ENCODE measurements around the gene CAMK1D.

The CAMK1D gene

DNA sequence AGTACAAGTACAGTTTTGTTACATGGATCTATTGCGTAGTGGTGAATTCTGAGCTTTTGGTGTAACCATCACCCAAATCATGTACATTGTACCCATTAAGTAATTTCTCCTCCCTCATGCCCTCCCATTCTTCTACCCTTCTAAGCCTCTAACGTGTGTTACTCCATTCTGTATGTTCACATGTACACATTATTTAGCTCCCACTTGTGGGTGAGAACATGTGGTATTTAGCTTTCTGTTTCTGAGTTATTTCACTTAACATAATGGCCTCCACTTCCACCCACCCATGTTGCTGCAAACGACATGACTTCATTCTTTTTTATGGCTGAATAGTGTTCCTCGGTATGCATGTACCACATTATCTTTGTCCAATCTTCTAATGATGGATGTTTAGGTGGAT lies 251.3 kb downstream of the CAMK1D start:
- DNase-seq: no peak

DNA sequence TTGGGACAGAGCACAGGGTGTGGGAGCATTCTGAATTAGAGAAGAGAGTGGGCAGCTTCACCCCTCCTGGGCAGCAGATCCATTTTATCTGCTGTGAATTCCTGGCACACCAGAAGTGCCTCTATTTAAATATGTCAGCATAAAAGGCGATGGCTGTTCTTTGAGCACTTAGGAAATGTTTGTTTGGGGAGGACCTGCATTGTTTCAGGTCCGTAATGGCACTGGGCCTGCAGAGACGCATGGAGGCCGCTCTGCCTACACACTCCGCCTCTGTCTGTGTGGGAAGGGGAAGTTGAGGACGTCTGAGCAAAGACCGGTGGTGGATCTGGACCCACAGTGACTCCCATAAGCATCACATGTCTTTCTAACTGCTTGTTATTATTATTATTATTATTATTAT lies 253.2 kb downstream of the CAMK1D start:
- no peak for DNase-seq

GRCh38 chr10:12603766-12604470 lies 254.6 kb downstream of the CAMK1D start:
- no peak for DNase-seq

GRCh38 chr10:12605580-12606405 lies 256.4 kb downstream of the CAMK1D start:
- peak in 3 of 5 experiments; percentile 8 to 82 (median 61) for DNase-seq

DNA sequence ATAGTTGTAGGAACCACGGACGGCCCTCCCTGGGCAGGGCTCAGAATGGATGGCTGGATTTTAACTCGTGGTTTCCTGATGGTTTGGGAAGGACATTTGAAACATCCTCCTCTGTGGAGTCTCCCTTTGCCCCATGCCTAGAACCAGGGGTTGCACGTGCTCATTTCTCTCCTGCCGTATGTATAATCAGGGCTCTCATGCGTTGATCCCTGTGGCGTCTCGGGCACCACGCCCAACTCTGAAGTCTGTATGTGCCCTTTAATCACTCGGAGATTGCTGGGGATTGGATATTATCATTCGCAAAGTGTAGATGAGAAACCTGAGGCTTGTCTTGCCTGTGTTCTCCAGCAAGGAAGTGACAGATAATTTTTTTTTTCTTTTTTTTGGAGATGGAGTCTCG lies 257.1 kb downstream of the CAMK1D start:
- DNase-seq: no peak

DNA sequence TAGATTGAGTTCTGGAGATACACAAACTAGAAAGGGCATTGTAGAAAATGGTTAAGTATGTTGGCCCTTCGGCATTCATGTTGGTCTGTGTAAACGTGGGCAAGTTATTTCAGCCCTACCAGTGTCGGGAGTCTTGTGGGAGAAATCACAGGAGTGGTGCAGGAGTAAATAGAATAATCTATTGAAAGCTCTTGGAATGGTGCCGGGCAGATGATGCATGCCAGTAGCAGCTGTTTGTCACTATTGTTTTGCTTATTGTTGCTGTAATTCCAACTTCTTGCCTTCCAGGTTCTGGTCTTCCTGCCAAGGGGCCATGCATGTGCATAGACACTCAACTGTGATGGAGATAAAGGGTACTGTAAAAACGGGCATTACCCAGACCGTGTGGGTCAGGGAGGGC lies 259.4 kb downstream of the CAMK1D start:
- no peak for DNase-seq

DNA sequence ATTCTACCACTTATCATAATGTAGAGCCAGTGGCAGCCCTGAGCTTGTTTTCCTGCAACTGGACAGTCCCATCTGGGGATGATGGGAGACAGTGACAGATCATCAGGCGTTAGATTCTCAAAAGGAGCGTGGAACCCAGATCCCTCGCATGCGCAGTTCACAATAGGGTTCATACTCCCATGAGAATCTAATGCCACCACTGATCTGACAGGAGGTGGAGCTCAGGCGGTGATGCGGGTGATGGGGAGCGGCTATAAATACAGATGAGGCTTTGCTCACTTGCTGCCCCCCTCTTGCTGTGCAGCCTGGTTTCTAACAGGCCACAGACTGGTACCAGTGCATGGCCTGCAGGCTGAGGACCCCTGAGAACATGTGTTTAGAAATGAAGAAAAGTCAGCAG lies 260.1 kb downstream of the CAMK1D start:
- DNase-seq: no peak

GRCh38 chr10:12613136-12613535 lies 263.8 kb downstream of the CAMK1D start:
- DNase-seq: no peak

DNA sequence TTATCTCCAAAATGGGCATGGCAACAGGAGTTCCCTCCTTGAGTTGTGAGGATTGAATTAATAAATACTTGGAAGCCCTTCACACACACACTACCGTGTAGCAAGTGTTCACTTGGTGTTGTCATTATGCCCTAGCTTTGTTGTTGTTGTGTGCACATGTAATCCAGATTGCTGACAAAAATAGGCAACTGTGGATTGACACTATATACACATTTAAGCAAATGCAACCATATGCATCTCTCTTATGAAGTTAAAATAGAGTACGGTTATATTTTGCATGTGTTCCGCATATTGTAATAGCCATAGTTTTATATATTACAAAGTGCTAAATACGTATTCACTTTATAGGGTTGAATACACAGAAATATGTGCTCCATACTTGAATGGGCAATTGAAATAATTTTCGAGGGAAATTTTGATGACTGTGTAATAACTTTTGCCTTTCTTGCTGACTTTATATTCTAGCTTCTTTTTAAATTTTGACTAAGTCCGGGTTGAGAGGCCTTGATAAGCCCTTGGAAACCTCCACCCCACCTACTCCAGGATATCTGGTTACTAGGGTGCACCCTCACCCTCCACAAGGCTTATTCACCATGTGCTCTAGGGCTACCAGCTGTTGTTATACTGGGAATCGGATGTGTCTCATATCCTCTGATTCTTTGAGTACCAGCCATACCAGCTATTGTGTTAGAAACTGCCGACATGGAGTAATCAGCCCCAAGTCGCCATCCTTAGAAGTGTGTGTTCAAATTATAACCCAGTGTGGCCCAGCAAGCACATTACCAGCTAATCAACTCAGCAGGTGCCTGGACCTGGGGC lies 265.0 kb downstream of the CAMK1D start:
- DNase-seq: no peak

- DNase-seq: no peak
These were observed 266.2 kb downstream of the CAMK1D start for GRCh38 chr10:12615296-12616220.

GRCh38 chr10:12617191-12618175 lies 268.1 kb downstream of the CAMK1D start:
- DNase-seq: no peak

DNA sequence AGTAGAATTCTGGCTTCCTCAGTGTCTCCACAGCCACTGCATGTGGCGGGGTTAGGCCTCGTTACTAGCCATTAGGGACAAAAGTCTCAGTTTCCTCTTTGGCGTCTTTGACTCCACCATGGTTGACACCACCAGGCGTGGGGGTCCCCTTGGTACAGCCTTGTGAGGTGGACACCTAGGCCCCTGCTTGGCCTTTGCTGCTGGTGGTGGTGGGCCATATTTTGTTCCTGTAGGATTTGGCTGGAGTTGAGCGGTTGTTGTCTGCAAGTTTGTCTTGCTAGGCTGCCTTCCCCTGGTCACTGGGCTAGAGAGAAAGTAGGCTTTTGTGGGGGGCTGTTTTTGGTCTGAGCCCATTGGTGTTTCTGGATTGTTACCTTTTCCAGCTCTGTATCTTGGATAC lies 272.7 kb downstream of the CAMK1D start:
- no peak for DNase-seq

- no peak for DNase-seq
These were observed 273.3 kb downstream of the CAMK1D start for GRCh38 chr10:12622691-12623090.

DNA sequence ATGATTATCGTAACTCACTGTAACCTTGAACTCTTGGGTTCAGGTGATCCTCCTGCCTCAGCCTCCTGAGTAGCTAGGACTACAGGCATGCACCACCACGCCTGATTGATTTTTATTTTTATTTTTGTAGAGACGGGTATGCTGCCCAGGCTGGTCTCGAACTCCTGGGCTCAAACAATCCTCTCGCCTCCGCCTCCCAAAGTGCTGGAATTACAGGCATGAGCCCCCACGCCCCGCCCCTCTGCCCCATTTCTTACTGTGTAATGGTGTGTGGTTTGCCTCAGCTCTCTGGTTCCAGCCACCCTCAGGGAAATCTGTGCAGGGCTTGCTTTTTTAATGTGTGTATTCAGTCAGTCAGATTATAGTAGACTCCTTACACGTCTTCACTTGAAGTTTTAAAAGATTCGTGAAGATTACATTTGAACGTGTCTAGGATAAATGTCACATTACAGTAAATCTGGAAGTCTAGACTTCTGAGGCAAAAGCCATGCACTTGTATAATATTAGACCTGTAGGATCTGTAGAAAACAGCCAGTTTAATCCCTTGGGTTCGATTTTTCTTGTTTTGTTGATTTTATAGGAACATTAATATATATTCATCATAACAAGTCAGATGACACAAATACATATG lies 276.2 kb downstream of the CAMK1D start:
- no peak for DNase-seq

- DNase-seq: no peak
These were observed 278.8 kb downstream of the CAMK1D start for GRCh38 chr10:12628153-12628552.

GRCh38 chr10:12628964-12629766 lies 279.8 kb downstream of the CAMK1D start:
- peak in 1 of 5 experiments; percentile 44 for DNase-seq

- DNase-seq: no peak
These were observed 280.4 kb downstream of the CAMK1D start for GRCh38 chr10:12629767-12630165.

DNA sequence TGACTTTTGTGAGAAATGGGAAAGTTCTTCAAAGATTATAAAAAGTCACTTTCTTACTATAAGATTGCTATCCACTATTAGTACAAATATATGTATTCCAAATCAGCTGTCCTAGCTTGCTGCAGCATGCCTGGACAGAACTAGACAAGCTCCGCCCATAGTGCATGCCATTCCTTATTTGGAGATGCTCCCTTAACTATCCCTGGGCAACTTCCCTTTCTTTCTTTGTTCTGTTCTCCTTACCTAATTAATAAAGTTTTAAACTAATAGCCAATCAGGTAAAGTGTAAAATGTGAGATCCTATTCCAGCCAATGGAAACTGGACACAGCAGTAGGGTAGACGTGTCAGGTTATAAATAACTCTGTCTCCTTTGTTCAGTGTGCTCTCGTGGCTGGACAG lies 281.9 kb downstream of the CAMK1D start:
- no peak for DNase-seq

- DNase-seq: no peak
These were observed 282.6 kb downstream of the CAMK1D start for GRCh38 chr10:12631787-12632562.

All from T-helper 2 cell (primary cell).